ENCODE data around the gene AUP1.
"Not testable (repeated sequence)": the region's sequence is repeated elsewhere in the genome, so short reads cannot be mapped to it uniquely, and the experiment has no call there.

Gene AUP1

DNA sequence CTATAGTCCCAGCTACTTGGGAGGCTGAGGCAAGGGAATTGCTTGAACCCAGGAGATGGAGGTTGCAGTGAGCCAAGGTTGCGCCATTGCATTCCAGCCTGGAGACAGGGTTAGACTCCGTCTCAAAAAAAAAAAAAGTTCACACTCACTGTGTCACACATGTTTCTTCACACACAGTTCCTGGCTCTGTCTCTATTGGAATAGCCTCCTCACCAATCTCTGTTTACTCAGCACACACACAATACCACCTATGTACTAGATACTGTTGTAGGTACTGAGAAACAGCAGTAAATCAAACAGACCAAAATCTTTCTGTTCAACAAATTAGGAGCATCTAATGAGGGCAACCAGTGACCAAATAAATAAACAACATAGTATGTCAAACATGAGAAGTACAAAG is 43.4 kb downstream of the AUP1 start:
- no peak overlapping the region for H3K27ac ChIP-seq (ENCODE audit: low read depth, low read length)
- H4K20me1 ChIP-seq (ENCODE audit: control insufficient read depth, insufficient read depth, low read depth, low read length) = peaks cover 7% of the 10 kb centered on the region; the same call in 1 of the 2 replicates
- H3K9me2 ChIP-seq (replicated peaks; ENCODE audit: control insufficient read depth, low read length) = no peaks in the 10 kb centered on the region
- peaks cover 20% of the 10 kb centered on the region for H3K36me3 ChIP-seq (ENCODE audit: control insufficient read depth, low read length)
- no peaks in the 10 kb centered on the region for H3K27me3 ChIP-seq (ENCODE audit: control insufficient read depth, low read length)
- no peak for TF ChIP-seq EZH2phosphoT487 (IDR thresholded peaks at IDR 0.05; ENCODE audit: borderline replicate concordance, low read length)
- TF ChIP-seq, protein P1, sequence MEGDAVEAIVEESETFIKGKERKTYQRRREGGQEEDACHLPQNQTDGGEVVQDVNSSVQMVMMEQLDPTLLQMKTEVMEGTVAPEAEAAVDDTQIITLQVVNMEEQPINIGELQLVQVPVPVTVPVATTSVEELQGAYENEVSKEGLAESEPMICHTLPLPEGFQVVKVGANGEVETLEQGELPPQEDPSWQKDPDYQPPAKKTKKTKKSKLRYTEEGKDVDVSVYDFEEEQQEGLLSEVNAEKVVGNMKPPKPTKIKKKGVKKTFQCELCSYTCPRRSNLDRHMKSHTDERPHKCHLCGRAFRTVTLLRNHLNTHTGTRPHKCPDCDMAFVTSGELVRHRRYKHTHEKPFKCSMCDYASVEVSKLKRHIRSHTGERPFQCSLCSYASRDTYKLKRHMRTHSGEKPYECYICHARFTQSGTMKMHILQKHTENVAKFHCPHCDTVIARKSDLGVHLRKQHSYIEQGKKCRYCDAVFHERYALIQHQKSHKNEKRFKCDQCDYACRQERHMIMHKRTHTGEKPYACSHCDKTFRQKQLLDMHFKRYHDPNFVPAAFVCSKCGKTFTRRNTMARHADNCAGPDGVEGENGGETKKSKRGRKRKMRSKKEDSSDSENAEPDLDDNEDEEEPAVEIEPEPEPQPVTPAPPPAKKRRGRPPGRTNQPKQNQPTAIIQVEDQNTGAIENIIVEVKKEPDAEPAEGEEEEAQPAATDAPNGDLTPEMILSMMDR (IDR thresholded peaks at IDR 0.05; ENCODE audit: low read depth, low read length, poor library complexity, severe bottlenecking) = no peak
- no peaks in the 10 kb centered on the region for H3F3A ChIP-seq (ENCODE audit: control insufficient read depth, insufficient read depth)
- no peak overlapping the region for H3K4me3 ChIP-seq (ENCODE audit: low read length)
- peaks cover 24% of the 10 kb centered on the region for H3K79me2 ChIP-seq (ENCODE audit: control insufficient read depth, low read length)
- peaks cover 17% of the 10 kb centered on the region for H3K4me1 ChIP-seq (ENCODE audit: control insufficient read depth, low read length)
- no peak overlapping the region for H3K4me2 ChIP-seq (ENCODE audit: low read length)
- no peaks in the 10 kb centered on the region for H3K9me3 ChIP-seq (ENCODE audit: control insufficient read depth, insufficient read depth, low read length)

- H3K4me1 ChIP-seq (ENCODE audit: control insufficient read depth, low read length) = peaks cover 23% of the 10 kb centered on the region
- H3K4me2 ChIP-seq (ENCODE audit: low read length) = peak overlapping the region; percentile 99
- H3K79me2 ChIP-seq (ENCODE audit: control insufficient read depth, low read length) = peaks cover 36% of the 10 kb centered on the region
- not testable (repeated sequence) for H3K9me2 ChIP-seq (replicated peaks; ENCODE audit: control insufficient read depth, low read length); H3K27me3 ChIP-seq (ENCODE audit: control insufficient read depth, low read length); H4K20me1 ChIP-seq (ENCODE audit: control insufficient read depth, insufficient read depth, low read depth, low read length); H3K9me3 ChIP-seq (ENCODE audit: control insufficient read depth, insufficient read depth, low read length); H3F3A ChIP-seq (ENCODE audit: control insufficient read depth, insufficient read depth)
- H3K27ac ChIP-seq (ENCODE audit: low read depth, low read length) = peak overlapping the region; percentile 78; the same call in 1 of the 2 replicates
- H3K4me3 ChIP-seq (ENCODE audit: low read length) = peak overlapping the region; percentile 98
- H3K36me3 ChIP-seq (ENCODE audit: control insufficient read depth, low read length) = peaks cover 31% of the 10 kb centered on the region
Measured at GRCh38 chr2:74483675-74484164, 45.8 kb downstream of the AUP1 start.

- TF ChIP-seq, protein P1 (IDR thresholded peaks at IDR 0.05; ENCODE audit: low read depth, low read length, poor library complexity, severe bottlenecking) = peak; percentile 97
- no peak for TF ChIP-seq EZH2phosphoT487 (IDR thresholded peaks at IDR 0.05; ENCODE audit: borderline replicate concordance, low read length)
- Histone ChIP-seq H3K27me3 (ENCODE audit: control insufficient read depth, low read length) (no peaks in the 10 kb centered on the region), H3K9me2 (replicated peaks; ENCODE audit: control insufficient read depth, low read length) (no peaks in the 10 kb centered on the region), H3K4me3 (ENCODE audit: low read length) (peak within 1 kb of the TSS; percentile 98), H3K9me3 (ENCODE audit: control insufficient read depth, insufficient read depth, low read length) (no peaks in the 10 kb centered on the region), H3K36me3 (ENCODE audit: control insufficient read depth, low read length) (peaks cover 31% of the 10 kb centered on the region), H3K4me2 (ENCODE audit: low read length) (peak within 1 kb of the TSS; percentile 99), H3F3A (ENCODE audit: control insufficient read depth, insufficient read depth) (no peaks in the 10 kb centered on the region), H3K4me1 (ENCODE audit: control insufficient read depth, low read length) (peaks cover 23% of the 10 kb centered on the region), H3K79me2 (ENCODE audit: control insufficient read depth, low read length) (peaks cover 36% of the 10 kb centered on the region), H4K20me1 (ENCODE audit: control insufficient read depth, insufficient read depth, low read depth, low read length) (peaks cover 7% of the 10 kb centered on the region; the same call in 1 of the 2 replicates), H3K27ac (ENCODE audit: low read depth, low read length) (peak within 1 kb of the TSS; percentile 78)
Measured at GRCh38 chr2:74482801-74483674, 46.5 kb downstream of the AUP1 start, which contains the start of the genes CCDC142 and TTC31. Gene CCDC142, minus strand, starts transcription at chr2:74482998. Its CDS starts 161 bp downstream, at chr2:74482837. Gene TTC31, plus strand, starts transcription at chr2:74483081. Its CDS starts 15 bp downstream, at chr2:74483096.
